GM19099 (cell line): Measurements from ENCODE around the gene CDK14.

Source experiments
- POLR2A ChIP-seq: IDR thresholded peaks from 3 replicates; pipeline ENCODE4 v1.6.1; 2011; ENCODE audit warnings: low read depth; ENCODE audit not compliant: insufficient read length; ENCODE audit errors: extremely low read depth

The CDK14 gene

GRCh38 chr7:90611115-90611514, 15.0 kb downstream of the CDK14 start:
- TF ChIP-seq POLR2A: no peak

- peak; percentile 52 for TF ChIP-seq POLR2A
Measured at GRCh38 chr7:90613088-90613498, 17.0 kb downstream of the CDK14 start.

- TF ChIP-seq POLR2A: no peak
Measured at GRCh38 chr7:90617442-90617841, 21.3 kb downstream of the CDK14 start.

GRCh38 chr7:90618876-90619275, 22.8 kb downstream of the CDK14 start:
- no peak for TF ChIP-seq POLR2A

- TF ChIP-seq POLR2A: no peak
Measured at GRCh38 chr7:90621125-90621746, 25.1 kb downstream of the CDK14 start.

- no peak for TF ChIP-seq POLR2A
Measured at GRCh38 chr7:90621747-90622140, 25.6 kb downstream of the CDK14 start.

GRCh38 chr7:90622670-90623069, 26.5 kb downstream of the CDK14 start:
- TF ChIP-seq POLR2A: no peak

- no peak for TF ChIP-seq POLR2A
Measured at GRCh38 chr7:90624225-90624911, 28.2 kb downstream of the CDK14 start.

GRCh38 chr7:90625051-90625450, 28.9 kb downstream of the CDK14 start:
- TF ChIP-seq POLR2A: no peak

GRCh38 chr7:90625562-90625961, 29.4 kb downstream of the CDK14 start:
- no peak for TF ChIP-seq POLR2A

GRCh38 chr7:90626013-90626412, 29.9 kb downstream of the CDK14 start:
- TF ChIP-seq POLR2A: no peak

GRCh38 chr7:90629297-90629918, 33.3 kb downstream of the CDK14 start:
- no peak for TF ChIP-seq POLR2A

- no peak for TF ChIP-seq POLR2A
Measured at GRCh38 chr7:90631502-90631901, 35.4 kb downstream of the CDK14 start.

- TF ChIP-seq POLR2A: no peak
Measured at GRCh38 chr7:90642978-90643377, 46.9 kb downstream of the CDK14 start.

- TF ChIP-seq POLR2A: no peak
Measured at GRCh38 chr7:90645784-90646183, 49.7 kb downstream of the CDK14 start.

GRCh38 chr7:90648107-90648506, 52.0 kb downstream of the CDK14 start:
- TF ChIP-seq POLR2A: no peak

GRCh38 chr7:90648834-90649233, 52.7 kb downstream of the CDK14 start:
- no peak for TF ChIP-seq POLR2A
